HCT116 (cell line): ENCODE measurements around the gene ABCC9.

Experiments
- ELF1 ChIP-seq: IDR thresholded peaks from 2 replicates; pipeline ENCODE4 v1.6.1; 2012; ENCODE audit warnings: low read depth, borderline replicate concordance
- EZH2 ChIP-seq: fragments of 200-600 bp; sonication (generic); IDR thresholded peaks from 2 replicates; pipeline ENCODE4 v1.6.1; 2017; ENCODE audit warnings: antibody characterized with exemption, mixed run types
- EZH2phosphoT487 ChIP-seq: fragments of 200-600 bp; IDR thresholded peaks from 2 replicates; pipeline ENCODE4 v1.6.1; 2018; ENCODE audit warnings: antibody characterized with exemption, borderline replicate concordance
- POLR2A ChIP-seq: IDR thresholded peaks from 2 replicates; pipeline ENCODE4 v1.7.0; 2011; ENCODE audit warnings: borderline replicate concordance; ENCODE audit not compliant: insufficient read depth, insufficient read length; ENCODE audit errors: extremely low read depth
- YY1 ChIP-seq: IDR thresholded peaks from 2 replicates; pipeline ENCODE4 v1.6.1; 2011; ENCODE audit warnings: low read length, low read depth, moderate library complexity, mild to moderate bottlenecking; ENCODE audit not compliant: insufficient replicate concordance; ENCODE audit errors: extremely low read depth
- ZNF274 ChIP-seq: fragments of 200-500 bp; sonication (Bioruptor generic); IDR thresholded peaks from 2 replicates; pipeline ENCODE4 v1.6.1; 2014; ENCODE audit warnings: mild to moderate bottlenecking, low read depth, low read length, inconsistent platforms
- TF ChIP-seq, protein P1 (sequence below), 3 experiments: fragments of 200-600 bp in 1 of 3; sonication (generic) in 1 of 3; IDR thresholded peaks in 2 of 3; conservative IDR thresholded peaks in 1 of 3; 2 replicates each; pipeline ENCODE4 v1.5.1; 2012 to 2017; ENCODE audit warnings: low read depth in 2 of 3, low read length in 2 of 3, antibody characterized with exemption in 1 of 3, borderline replicate concordance in 1 of 3, control low read depth in 1 of 3, mild to moderate bottlenecking in 1 of 3, mixed read lengths in 1 of 3, mixed run types in 1 of 3, moderate library complexity in 1 of 3; ENCODE audit not compliant: insufficient read depth in 1 of 3

DNA sequence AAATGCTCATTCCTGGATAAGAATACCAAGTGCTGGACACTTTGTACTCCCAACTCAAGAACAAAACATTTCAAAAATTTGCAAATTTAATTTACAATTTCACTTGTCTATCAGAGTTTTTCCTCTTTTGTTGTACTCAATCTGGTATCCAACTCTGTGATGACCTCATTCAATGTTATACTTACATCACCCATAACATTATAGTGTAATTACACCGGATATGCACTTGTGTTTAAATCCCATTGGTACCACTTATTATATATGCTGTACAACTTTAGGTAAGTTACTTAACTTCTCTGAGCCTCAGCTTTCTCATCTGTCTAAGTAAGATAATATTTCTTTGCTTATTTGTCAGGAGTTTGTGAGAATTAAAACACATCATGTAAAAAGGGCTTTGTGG is 90.1 kb downstream of the ABCC9 start:
- TF ChIP-seq, protein P1, sequence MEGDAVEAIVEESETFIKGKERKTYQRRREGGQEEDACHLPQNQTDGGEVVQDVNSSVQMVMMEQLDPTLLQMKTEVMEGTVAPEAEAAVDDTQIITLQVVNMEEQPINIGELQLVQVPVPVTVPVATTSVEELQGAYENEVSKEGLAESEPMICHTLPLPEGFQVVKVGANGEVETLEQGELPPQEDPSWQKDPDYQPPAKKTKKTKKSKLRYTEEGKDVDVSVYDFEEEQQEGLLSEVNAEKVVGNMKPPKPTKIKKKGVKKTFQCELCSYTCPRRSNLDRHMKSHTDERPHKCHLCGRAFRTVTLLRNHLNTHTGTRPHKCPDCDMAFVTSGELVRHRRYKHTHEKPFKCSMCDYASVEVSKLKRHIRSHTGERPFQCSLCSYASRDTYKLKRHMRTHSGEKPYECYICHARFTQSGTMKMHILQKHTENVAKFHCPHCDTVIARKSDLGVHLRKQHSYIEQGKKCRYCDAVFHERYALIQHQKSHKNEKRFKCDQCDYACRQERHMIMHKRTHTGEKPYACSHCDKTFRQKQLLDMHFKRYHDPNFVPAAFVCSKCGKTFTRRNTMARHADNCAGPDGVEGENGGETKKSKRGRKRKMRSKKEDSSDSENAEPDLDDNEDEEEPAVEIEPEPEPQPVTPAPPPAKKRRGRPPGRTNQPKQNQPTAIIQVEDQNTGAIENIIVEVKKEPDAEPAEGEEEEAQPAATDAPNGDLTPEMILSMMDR (IDR thresholded peaks at IDR 0.05 in 2 of 3, conservative IDR thresholded peaks at IDR 0.05 in 1 of 3; ENCODE audit: borderline replicate concordance in 1 of 3, insufficient read depth in 1 of 3, low read depth in 2 of 3, low read length in 2 of 3): no peak
- TF ChIP-seq EZH2phosphoT487 (no peak), ZNF274 (no peak), EZH2 (no peak), POLR2A (no peak), ELF1 (no peak), YY1 (no peak)
